ENCODE measurements around the gene CHST8. TPM values are rescaled to one million over a fixed set of nuclear protein-coding genes. Genes with fewer than 3 reads are reported as not detected.

CHST8 gene
- total and polyA plus RNA-seq, 2 of the 13 experiments (the other 11 are each of a cell fraction or from before 2014, with no cell fraction given), result not detected

DNA sequence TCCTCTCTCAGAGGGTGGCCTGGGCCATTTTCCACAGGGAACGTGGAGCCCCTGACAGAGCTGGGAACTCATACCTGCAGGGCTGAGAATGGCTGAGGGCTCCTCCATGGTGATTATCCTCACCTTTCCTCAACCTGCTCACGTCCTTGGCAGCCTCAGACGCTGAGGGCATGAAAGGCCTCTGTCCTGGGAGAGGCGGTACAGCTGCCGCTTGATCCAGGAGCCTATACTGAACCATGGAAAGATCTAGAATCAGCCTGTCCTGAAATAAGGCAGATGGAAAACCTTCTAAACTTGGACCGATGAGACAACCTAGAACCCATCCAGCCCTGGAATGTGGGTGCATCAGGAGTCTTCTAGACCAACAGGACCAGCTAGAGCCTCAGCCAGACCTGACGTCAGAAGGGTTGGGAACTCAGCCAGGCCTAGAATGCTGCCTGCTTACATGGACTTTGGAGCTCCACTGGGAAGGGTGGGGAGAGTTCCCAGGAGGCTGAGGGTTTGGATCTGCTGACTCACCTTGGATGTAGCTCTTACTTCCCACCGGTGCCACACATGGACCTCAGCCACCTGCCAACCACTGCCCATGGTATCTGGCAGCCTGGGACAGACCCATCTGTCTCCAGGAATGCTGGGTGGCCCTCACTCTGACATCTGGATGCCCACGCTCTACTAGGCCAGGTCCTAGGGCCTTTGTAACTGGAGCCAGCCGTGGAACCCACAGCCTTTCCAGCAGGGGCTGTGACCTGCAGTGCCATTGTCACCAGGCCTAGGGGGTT lies 182.5 kb downstream of the CHST8 start (continued):
- TF ChIP-seq, protein P1, sequence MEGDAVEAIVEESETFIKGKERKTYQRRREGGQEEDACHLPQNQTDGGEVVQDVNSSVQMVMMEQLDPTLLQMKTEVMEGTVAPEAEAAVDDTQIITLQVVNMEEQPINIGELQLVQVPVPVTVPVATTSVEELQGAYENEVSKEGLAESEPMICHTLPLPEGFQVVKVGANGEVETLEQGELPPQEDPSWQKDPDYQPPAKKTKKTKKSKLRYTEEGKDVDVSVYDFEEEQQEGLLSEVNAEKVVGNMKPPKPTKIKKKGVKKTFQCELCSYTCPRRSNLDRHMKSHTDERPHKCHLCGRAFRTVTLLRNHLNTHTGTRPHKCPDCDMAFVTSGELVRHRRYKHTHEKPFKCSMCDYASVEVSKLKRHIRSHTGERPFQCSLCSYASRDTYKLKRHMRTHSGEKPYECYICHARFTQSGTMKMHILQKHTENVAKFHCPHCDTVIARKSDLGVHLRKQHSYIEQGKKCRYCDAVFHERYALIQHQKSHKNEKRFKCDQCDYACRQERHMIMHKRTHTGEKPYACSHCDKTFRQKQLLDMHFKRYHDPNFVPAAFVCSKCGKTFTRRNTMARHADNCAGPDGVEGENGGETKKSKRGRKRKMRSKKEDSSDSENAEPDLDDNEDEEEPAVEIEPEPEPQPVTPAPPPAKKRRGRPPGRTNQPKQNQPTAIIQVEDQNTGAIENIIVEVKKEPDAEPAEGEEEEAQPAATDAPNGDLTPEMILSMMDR (CRISPR knock-in tag; IDR thresholded peaks at IDR 0.05), result no peak
- TF ChIP-seq, protein P2, sequence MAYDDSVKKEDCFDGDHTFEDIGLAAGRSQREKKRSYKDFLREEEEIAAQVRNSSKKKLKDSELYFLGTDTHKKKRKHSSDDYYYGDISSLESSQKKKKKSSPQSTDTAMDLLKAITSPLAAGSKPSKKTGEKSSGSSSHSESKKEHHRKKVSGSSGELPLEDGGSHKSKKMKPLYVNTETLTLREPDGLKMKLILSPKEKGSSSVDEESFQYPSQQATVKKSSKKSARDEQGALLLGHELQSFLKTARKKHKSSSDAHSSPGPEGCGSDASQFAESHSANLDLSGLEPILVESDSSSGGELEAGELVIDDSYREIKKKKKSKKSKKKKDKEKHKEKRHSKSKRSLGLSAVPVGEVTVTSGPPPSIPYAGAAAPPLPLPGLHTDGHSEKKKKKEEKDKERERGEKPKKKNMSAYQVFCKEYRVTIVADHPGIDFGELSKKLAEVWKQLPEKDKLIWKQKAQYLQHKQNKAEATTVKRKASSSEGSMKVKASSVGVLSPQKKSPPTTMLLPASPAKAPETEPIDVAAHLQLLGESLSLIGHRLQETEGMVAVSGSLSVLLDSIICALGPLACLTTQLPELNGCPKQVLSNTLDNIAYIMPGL (CRISPR knock-in tag; IDR thresholded peaks at IDR 0.05; ENCODE audit: borderline replicate concordance in 1 of 2, low read depth in 1 of 2), result no peak
- TF ChIP-seq, protein P3, sequence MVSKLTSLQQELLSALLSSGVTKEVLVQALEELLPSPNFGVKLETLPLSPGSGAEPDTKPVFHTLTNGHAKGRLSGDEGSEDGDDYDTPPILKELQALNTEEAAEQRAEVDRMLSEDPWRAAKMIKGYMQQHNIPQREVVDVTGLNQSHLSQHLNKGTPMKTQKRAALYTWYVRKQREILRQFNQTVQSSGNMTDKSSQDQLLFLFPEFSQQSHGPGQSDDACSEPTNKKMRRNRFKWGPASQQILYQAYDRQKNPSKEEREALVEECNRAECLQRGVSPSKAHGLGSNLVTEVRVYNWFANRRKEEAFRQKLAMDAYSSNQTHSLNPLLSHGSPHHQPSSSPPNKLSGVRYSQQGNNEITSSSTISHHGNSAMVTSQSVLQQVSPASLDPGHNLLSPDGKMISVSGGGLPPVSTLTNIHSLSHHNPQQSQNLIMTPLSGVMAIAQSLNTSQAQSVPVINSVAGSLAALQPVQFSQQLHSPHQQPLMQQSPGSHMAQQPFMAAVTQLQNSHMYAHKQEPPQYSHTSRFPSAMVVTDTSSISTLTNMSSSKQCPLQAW (CRISPR knock-in tag; IDR thresholded peaks at IDR 0.05), result no peak
- TF ChIP-seq DR1 (CRISPR knock-in tag; IDR thresholded peaks at IDR 0.05) (no peak), ZSCAN29 (CRISPR knock-in tag; conservative IDR thresholded peaks at IDR 0.05) (no peak), HNF4A (CRISPR knock-in tag; IDR thresholded peaks at IDR 0.05) (peak; percentile 90), HNRNPL (IDR thresholded peaks at IDR 0.05; ENCODE audit: low read depth, low read length) (peak; percentile 86; the same call in 1 of the 2 replicates), MAFK (conservative IDR thresholded peaks at IDR 0.05 in 1 of 2, IDR thresholded peaks at IDR 0.05 in 1 of 2; ENCODE audit: low read length in 2 of 2) (peak; percentile 72 to 90), SOX5 (CRISPR knock-in tag; IDR thresholded peaks at IDR 0.05; ENCODE audit: borderline replicate concordance) (no peak), NR2C2 (CRISPR knock-in tag; IDR thresholded peaks at IDR 0.05; ENCODE audit: borderline replicate concordance) (no peak), ZNF841 (CRISPR knock-in tag; IDR thresholded peaks at IDR 0.05; ENCODE audit: borderline replicate concordance) (no peak), MIER2 (CRISPR knock-in tag; IDR thresholded peaks at IDR 0.05) (no peak)
- TF ChIP-seq, protein P4, sequence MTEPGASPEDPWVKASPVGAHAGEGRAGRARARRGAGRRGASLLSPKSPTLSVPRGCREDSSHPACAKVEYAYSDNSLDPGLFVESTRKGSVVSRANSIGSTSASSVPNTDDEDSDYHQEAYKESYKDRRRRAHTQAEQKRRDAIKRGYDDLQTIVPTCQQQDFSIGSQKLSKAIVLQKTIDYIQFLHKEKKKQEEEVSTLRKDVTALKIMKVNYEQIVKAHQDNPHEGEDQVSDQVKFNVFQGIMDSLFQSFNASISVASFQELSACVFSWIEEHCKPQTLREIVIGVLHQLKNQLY (CRISPR knock-in tag; IDR thresholded peaks at IDR 0.05), result no peak
- TF ChIP-seq, protein P5, sequence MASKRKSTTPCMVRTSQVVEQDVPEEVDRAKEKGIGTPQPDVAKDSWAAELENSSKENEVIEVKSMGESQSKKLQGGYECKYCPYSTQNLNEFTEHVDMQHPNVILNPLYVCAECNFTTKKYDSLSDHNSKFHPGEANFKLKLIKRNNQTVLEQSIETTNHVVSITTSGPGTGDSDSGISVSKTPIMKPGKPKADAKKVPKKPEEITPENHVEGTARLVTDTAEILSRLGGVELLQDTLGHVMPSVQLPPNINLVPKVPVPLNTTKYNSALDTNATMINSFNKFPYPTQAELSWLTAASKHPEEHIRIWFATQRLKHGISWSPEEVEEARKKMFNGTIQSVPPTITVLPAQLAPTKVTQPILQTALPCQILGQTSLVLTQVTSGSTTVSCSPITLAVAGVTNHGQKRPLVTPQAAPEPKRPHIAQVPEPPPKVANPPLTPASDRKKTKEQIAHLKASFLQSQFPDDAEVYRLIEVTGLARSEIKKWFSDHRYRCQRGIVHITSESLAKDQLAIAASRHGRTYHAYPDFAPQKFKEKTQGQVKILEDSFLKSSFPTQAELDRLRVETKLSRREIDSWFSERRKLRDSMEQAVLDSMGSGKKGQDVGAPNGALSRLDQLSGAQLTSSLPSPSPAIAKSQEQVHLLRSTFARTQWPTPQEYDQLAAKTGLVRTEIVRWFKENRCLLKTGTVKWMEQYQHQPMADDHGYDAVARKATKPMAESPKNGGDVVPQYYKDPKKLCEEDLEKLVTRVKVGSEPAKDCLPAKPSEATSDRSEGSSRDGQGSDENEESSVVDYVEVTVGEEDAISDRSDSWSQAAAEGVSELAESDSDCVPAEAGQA (IDR thresholded peaks at IDR 0.05; ENCODE audit: low read depth), result no peak
- TF ChIP-seq, protein P5 (CRISPR knock-in tag; IDR thresholded peaks at IDR 0.05; ENCODE audit: borderline replicate concordance), result no peak

Measured in HepG2 (cell line).